Measurements from ENCODE around the gene PAX2. TPM values are rescaled to one million over a fixed set of nuclear protein-coding genes. Genes with fewer than 3 reads are reported as not detected.

Gene PAX2
- total and polyA plus RNA-seq, 2 of the 8 experiments (the other 6 are each of a cell fraction or from before 2014, with no cell fraction given) = 0.02 TPM; not detected in 1

DNA sequence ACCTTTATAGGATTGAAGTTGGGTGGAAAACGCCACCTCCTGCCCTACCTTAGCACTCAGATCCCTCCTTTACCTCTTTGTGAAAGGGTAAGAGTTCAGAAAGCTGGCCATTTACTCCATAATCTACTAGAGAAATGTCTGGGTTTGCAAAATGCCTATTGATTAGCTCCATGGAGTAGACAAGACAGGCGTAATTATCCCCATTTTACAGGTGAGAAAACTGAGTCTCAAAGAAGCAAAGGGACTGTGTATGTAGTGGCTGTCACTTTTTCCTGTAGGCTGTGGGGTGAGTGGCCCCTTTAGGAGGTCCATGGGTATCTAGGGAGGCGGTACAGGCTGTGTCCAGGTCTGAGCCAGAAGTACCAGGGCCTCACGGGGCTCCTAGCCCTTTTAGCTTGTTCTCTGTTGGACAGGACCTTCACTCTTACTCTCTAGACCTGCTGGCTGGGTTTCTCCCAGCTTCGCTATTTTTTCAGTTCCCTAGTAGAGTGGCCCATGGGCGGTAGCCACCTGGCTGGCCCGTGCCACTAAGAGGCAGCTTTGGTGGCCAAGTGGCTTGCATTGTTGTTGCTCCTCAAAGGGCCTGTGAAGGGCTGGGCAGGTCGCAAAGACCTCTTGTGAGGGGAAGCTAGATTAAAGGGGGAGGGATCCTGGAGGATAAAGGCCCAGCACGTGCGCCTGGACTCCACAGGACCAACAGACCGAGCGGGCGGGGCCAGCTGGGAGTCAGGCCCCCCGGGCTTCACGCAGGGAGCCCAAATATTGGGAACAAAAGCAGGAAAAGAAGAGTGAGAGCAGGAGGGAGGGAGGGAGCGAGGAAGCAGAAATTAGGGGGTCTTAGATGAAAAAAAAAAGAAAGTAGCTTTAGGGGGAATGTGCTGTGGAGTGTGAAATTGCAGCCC is 4.7 kb upstream of the PAX2 start:
- no peak overlapping the region; the same call in 1 of the 2 replicates for H2AK5ac ChIP-seq (ENCODE audit: low read depth, low read length)
- H3K56ac ChIP-seq (replicated peaks; ENCODE audit: insufficient read length, low read depth, low read length) = no peak overlapping the region
- H2BK120ac ChIP-seq (replicated peaks; ENCODE audit: low read depth, low read length) = no peak overlapping the region
- H3K4me1 ChIP-seq (replicated peaks in 1 of 4; ENCODE audit: control insufficient read depth in 3 of 4, insufficient read depth in 4 of 4, low read length in 3 of 4) = peaks cover 0 to 37% (median 29%) of the 10 kb centered on the region in 4 experiments; a peak in 6 of 7 replicates
- H3K9ac ChIP-seq (replicated peaks in 1 of 4; ENCODE audit: extremely low read depth in 1 of 4, low read depth in 3 of 4, low read length in 3 of 4) = no peak overlapping the region
- H3K23ac ChIP-seq (ENCODE audit: insufficient read length) = no peak overlapping the region
- no peak overlapping the region; the same call in 1 of the 2 replicates for H4K8ac ChIP-seq (ENCODE audit: extremely low read depth, insufficient read depth, low read length)
- peaks cover 0 to 4% (median 0%) of the 10 kb centered on the region in 4 experiments; a peak in 1 of 8 replicates for H3K36me3 ChIP-seq (ENCODE audit: control insufficient read depth in 2 of 4, insufficient read depth in 4 of 4, low read length in 3 of 4)
- H3K79me1 ChIP-seq (ENCODE audit: low read depth, low read length) = no peaks in the 10 kb centered on the region
- FAIRE-seq (no peak), DNase-seq (ENCODE audit: low read depth in 1 of 2, low spot score in 2 of 2) (peak in 1 of 2 experiments; percentile 72)
- H3K14ac ChIP-seq (ENCODE audit: insufficient read length) = no peak overlapping the region
- peak overlapping the region in 1 of 4 experiments; percentile 45; a peak in 1 of 8 replicates for H3K4me3 ChIP-seq (ENCODE audit: extremely low read depth in 1 of 4, insufficient read depth in 2 of 4, low read depth in 3 of 4, low read length in 4 of 4)
- peaks cover 83 to 94% (median 93%) of the 10 kb centered on the region in 4 experiments for H3K27me3 ChIP-seq (replicated peaks in 1 of 4; ENCODE audit: control insufficient read depth in 3 of 4, extremely low read depth in 1 of 4, insufficient read depth in 3 of 4, low read length in 3 of 4)
- H3K4me2 ChIP-seq (ENCODE audit: insufficient read depth in 1 of 2, low read depth in 2 of 2, low read length in 2 of 2) = peak overlapping the region; percentile 38 to 50; a peak in 2 of 4 replicates
- 0 out of 2 replicates have a peak overlapping the region, but pooled peaks have one; percentile 60 for H2BK5ac ChIP-seq (ENCODE audit: low read depth, low read length)
- CTCF ChIA-PET (ENCODE audit: partially characterized antibody) = interaction anchor here (0.6 to 7.5 kb wide), 35 partner anchors 9 to 1658 kb away, joined by 3 to 110 read pairs (median 4); partner anchors contain the start of genes HIF1AN and TLX1
- no peak overlapping the region for H4K5ac ChIP-seq (ENCODE audit: insufficient read length, low read depth, low read length)
- no peak overlapping the region; the same call in 1 of the 2 replicates for H2BK20ac ChIP-seq (ENCODE audit: low read length)
- H2AFZ ChIP-seq (ENCODE audit: low read length) = no peak overlapping the region
- 4% methylated on average over 16 of the region's 16 CpGs; no CpG with 5 or more reads in 1 of the 2 experiments for WGBS, 2 experiments (ENCODE audit: extremely low coverage in 1 of 2, insufficient coverage in 1 of 2, insufficient read length in 1 of 2, insufficient replicate concordance in 2 of 2, low coverage in 1 of 2, low lambda C conversion rate in 2 of 2, missing lambda C conversion rate in 1 of 2)
- no peak overlapping the region for H3K27ac ChIP-seq (ENCODE audit: low read depth, low read length)
- peaks cover 22 to 27% of the 10 kb centered on the region in 2 experiments for H4K20me1 ChIP-seq (replicated peaks in 1 of 2; ENCODE audit: control insufficient read depth in 1 of 2, insufficient read depth in 2 of 2, low read length in 2 of 2)
- POLR2A ChIA-PET (ENCODE audit: partially characterized antibody) = interaction anchor here (0.6 to 3.1 kb wide), 8 partner anchors 16 to 481 kb away, joined by 3 to 18 read pairs (median 4); no protein-coding TSS in a partner anchor
- no peak overlapping the region for H3K4ac ChIP-seq (replicated peaks; ENCODE audit: insufficient read length, low read depth, low read length)
- H3K18ac ChIP-seq (ENCODE audit: extremely low read depth, low read length) = no peak overlapping the region; the same call in none of the 2 replicates
- H3K23me2 ChIP-seq (ENCODE audit: low read depth, low read length) = peaks cover 8% of the 10 kb centered on the region; the same call in 1 of the 2 replicates
- H2BK15ac ChIP-seq (ENCODE audit: low read length) = no peak overlapping the region
- no peaks in the 10 kb centered on the region for H3K79me2 ChIP-seq (ENCODE audit: control insufficient read depth in 1 of 2, insufficient read depth in 2 of 2, low read length in 2 of 2)
- H3K9me3 ChIP-seq (ENCODE audit: insufficient read depth in 2 of 2, low read depth in 1 of 2, low read length in 1 of 2) = no peaks in the 10 kb centered on the region
- H4K91ac ChIP-seq (replicated peaks; ENCODE audit: insufficient read length, low read length) = no peak overlapping the region
- H2BK12ac ChIP-seq (ENCODE audit: low read depth, low read length) = peak overlapping the region; percentile 72; the same call in 1 of the 2 replicates
- TF ChIP-seq CHD1 (IDR thresholded peaks at IDR 0.05; ENCODE audit: low read depth, low read length) = no peak
- TF ChIP-seq KDM1A (IDR thresholded peaks at IDR 0.05; ENCODE audit: borderline replicate concordance, low read length) = peak; percentile 91
- TF ChIP-seq CTBP2 (IDR thresholded peaks at IDR 0.05; ENCODE audit: borderline replicate concordance, insufficient read depth, insufficient read length, low read length) = peak; percentile 69
- 0 out of 2 replicates have a peak, but pooled peaks have one; percentile 10 for TF ChIP-seq SP1 (IDR thresholded peaks at IDR 0.05; ENCODE audit: low read depth, low read length)
- TF ChIP-seq CBX5 (IDR thresholded peaks at IDR 0.05; ENCODE audit: low read depth, low read length) = no peak
- peak; percentile 16 to 17; a peak in 1 of 4 replicates for TF ChIP-seq HDAC2 (IDR thresholded peaks at IDR 0.05; ENCODE audit: borderline replicate concordance in 1 of 2, low read depth in 2 of 2, low read length in 2 of 2)
- 0 out of 2 replicates have a peak, but pooled peaks have one; percentile 24 for TF ChIP-seq TCF12 (IDR thresholded peaks at IDR 0.05; ENCODE audit: low read depth, low read length)
- TF ChIP-seq USF2 (IDR thresholded peaks at IDR 0.05; ENCODE audit: low read length) = peak; percentile 16; the same call in 1 of the 2 replicates

All from H1 (cell line).